ENCODE measurements around the gene NCOA5. TPM values are rescaled to one million over a fixed set of nuclear protein-coding genes. Genes with fewer than 3 reads are reported as not detected.

The NCOA5 gene
- total and polyA plus RNA-seq, 9 of the 15 experiments (the other 6 are each of a cell fraction or from before 2014, with no cell fraction given): 3.9 to 22.8 (median 13.8) TPM

DNA sequence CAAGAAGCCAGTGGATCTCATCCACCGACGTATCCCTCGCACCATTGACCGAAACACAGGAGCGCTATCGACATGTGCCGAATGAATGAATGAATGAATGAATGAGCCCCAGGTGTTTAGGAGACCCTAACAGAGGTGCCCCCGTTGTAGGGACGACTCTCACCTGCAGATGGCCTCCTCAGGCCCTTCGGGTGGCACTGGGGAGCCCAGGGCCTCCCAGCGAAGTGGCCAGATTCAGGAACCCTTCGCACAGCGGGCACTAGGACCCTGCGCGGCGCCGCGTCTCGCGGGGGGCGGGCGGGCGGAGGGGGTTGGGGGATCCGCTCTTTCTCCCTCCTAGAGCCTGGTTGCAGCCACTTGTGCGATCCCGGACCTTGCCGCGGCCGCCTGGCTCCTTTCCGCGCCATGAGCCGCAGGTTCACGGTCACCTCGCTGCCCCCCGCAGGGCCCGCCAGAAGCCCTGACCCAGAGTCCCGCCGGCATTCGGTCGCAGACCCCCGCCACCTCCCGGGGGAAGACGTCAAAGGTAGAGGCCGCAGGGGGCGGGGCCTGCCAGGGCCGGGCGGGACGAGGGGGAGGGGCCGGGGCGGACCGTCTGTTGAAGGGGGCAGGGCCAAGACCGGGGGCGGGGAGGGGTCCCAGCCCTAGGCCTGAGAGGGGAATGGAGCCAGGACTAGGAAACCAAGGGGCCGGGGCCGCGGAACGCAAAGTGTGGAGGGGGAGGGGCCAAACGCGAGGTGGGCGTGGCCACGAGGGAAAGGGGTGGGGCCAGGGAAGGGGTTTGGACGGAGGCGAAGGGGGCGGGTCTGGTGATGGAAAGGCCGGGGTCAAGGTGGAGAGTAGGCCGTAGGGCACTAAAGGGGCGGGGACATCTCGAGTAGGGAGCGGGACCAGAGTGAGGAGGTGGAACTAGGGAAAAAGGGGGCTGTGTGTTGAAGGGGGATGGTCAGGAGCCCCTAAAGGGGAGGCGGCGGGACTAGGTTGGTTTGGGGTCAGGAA lies 68.1 kb downstream of the NCOA5 start (continued):
- TF ChIP-seq, protein P1, sequence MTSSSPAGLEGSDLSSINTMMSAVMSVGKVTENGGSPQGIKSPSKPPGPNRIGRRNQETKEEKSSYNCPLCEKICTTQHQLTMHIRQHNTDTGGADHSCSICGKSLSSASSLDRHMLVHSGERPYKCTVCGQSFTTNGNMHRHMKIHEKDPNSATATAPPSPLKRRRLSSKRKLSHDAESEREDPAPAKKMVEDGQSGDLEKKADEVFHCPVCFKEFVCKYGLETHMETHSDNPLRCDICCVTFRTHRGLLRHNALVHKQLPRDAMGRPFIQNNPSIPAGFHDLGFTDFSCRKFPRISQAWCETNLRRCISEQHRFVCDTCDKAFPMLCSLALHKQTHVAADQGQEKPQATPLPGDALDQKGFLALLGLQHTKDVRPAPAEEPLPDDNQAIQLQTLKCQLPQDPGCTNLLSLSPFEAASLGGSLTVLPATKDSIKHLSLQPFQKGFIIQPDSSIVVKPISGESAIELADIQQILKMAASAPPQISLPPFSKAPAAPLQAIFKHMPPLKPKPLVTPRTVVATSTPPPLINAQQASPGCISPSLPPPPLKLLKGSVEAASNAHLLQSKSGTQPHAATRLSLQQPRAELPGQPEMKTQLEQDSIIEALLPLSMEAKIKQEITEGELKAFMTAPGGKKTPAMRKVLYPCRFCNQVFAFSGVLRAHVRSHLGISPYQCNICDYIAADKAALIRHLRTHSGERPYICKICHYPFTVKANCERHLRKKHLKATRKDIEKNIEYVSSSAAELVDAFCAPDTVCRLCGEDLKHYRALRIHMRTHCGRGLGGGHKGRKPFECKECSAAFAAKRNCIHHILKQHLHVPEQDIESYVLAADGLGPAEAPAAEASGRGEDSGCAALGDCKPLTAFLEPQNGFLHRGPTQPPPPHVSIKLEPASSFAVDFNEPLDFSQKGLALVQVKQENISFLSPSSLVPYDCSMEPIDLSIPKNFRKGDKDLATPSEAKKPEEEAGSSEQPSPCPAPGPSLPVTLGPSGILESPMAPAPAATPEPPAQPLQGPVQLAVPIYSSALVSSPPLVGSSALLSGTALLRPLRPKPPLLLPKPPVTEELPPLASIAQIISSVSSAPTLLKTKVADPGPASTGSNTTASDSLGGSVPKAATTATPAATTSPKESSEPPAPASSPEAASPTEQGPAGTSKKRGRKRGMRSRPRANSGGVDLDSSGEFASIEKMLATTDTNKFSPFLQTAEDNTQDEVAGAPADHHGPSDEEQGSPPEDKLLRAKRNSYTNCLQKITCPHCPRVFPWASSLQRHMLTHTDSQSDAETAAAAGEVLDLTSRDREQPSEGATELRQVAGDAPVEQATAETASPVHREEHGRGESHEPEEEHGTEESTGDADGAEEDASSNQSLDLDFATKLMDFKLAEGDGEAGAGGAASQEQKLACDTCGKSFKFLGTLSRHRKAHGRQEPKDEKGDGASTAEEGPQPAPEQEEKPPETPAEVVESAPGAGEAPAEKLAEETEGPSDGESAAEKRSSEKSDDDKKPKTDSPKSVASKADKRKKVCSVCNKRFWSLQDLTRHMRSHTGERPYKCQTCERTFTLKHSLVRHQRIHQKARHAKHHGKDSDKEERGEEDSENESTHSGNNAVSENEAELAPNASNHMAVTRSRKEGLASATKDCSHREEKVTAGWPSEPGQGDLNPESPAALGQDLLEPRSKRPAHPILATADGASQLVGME (CRISPR knock-in tag; IDR thresholded peaks at IDR 0.05): no peak
- TF ChIP-seq, protein P2, sequence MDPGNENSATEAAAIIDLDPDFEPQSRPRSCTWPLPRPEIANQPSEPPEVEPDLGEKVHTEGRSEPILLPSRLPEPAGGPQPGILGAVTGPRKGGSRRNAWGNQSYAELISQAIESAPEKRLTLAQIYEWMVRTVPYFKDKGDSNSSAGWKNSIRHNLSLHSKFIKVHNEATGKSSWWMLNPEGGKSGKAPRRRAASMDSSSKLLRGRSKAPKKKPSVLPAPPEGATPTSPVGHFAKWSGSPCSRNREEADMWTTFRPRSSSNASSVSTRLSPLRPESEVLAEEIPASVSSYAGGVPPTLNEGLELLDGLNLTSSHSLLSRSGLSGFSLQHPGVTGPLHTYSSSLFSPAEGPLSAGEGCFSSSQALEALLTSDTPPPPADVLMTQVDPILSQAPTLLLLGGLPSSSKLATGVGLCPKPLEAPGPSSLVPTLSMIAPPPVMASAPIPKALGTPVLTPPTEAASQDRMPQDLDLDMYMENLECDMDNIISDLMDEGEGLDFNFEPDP (CRISPR knock-in tag; IDR thresholded peaks at IDR 0.05): no peak
- TF ChIP-seq GABPB2 (CRISPR knock-in tag; conservative IDR thresholded peaks at IDR 0.05) (no peak), PPARD (CRISPR knock-in tag; IDR thresholded peaks at IDR 0.05) (no peak), POU5F1 (IDR thresholded peaks at IDR 0.05; ENCODE audit: borderline replicate concordance, low read depth, low read length, partially characterized antibody) (no peak), MEF2D (tag; conservative IDR thresholded peaks at IDR 0.05; ENCODE audit: low read depth) (no peak), EZH2 (IDR thresholded peaks at IDR 0.05; ENCODE audit: borderline replicate concordance, low read depth, low read length) (no peak), ZNF586 (CRISPR knock-in tag; conservative IDR thresholded peaks at IDR 0.05) (no peak)
- TF ChIP-seq, protein P3, sequence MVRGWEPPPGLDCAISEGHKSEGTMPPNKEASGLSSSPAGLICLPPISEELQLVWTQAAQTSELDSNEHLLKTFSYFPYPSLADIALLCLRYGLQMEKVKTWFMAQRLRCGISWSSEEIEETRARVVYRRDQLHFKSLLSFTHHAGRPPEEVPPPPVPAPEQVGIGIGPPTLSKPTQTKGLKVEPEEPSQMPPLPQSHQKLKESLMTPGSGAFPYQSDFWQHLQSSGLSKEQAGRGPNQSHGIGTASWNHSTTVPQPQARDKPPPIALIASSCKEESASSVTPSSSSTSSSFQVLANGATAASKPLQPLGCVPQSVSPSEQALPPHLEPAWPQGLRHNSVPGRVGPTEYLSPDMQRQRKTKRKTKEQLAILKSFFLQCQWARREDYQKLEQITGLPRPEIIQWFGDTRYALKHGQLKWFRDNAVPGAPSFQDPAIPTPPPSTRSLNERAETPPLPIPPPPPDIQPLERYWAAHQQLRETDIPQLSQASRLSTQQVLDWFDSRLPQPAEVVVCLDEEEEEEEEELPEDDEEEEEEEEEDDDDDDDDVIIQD (CRISPR knock-in tag; IDR thresholded peaks at IDR 0.05): no peak
- TF ChIP-seq, protein P4, sequence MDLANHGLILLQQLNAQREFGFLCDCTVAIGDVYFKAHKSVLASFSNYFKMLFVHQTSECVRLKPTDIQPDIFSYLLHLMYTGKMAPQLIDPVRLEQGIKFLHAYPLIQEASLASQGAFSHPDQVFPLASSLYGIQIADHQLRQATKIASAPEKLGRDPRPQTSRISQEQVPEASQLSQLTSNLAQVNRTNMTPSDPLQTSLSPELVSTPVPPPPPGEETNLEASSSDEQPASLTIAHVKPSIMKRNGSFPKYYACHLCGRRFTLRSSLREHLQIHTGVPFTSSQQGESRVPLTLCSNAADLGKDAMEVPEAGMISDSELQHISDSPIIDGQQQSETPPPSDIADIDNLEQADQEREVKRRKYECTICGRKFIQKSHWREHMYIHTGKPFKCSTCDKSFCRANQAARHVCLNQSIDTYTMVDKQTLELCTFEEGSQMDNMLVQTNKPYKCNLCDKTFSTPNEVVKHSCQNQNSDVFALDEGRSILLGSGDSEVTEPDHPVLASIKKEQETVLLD (IDR thresholded peaks at IDR 0.05): no peak
- TF ChIP-seq, protein P5, sequence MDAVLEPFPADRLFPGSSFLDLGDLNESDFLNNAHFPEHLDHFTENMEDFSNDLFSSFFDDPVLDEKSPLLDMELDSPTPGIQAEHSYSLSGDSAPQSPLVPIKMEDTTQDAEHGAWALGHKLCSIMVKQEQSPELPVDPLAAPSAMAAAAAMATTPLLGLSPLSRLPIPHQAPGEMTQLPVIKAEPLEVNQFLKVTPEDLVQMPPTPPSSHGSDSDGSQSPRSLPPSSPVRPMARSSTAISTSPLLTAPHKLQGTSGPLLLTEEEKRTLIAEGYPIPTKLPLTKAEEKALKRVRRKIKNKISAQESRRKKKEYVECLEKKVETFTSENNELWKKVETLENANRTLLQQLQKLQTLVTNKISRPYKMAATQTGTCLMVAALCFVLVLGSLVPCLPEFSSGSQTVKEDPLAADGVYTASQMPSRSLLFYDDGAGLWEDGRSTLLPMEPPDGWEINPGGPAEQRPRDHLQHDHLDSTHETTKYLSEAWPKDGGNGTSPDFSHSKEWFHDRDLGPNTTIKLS (IDR thresholded peaks at IDR 0.05; ENCODE audit: borderline replicate concordance, low read depth): no peak
- TF ChIP-seq, protein P6, sequence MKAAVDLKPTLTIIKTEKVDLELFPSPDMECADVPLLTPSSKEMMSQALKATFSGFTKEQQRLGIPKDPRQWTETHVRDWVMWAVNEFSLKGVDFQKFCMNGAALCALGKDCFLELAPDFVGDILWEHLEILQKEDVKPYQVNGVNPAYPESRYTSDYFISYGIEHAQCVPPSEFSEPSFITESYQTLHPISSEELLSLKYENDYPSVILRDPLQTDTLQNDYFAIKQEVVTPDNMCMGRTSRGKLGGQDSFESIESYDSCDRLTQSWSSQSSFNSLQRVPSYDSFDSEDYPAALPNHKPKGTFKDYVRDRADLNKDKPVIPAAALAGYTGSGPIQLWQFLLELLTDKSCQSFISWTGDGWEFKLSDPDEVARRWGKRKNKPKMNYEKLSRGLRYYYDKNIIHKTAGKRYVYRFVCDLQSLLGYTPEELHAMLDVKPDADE (conservative IDR thresholded peaks at IDR 0.05; ENCODE audit: control insufficient read depth, low read depth, low read length): no peak
